ENCODE measurements around the gene SLC34A1.

Gene SLC34A1

GRCh38 chr5:177444106-177445051, 60.1 kb downstream of the SLC34A1 start:
- no peak overlapping the region for H3K4me3 ChIP-seq (ENCODE audit: low read depth, low read length)

GRCh38 chr5:177445052-177445916, 61.0 kb downstream of the SLC34A1 start:
- H3K4me3 ChIP-seq (ENCODE audit: low read depth, low read length): no peak overlapping the region

GRCh38 chr5:177445917-177446199, 61.6 kb downstream of the SLC34A1 start:
- peak overlapping the region; percentile 58 for H3K4me3 ChIP-seq (ENCODE audit: low read depth, low read length)

- peak within 1 kb of the TSS; percentile 58 for H3K4me3 ChIP-seq (ENCODE audit: low read depth, low read length)
These were observed 62.2 kb downstream of the SLC34A1 start, which contains the start of gene PRR7 for GRCh38 chr5:177446200-177447065. Gene PRR7, plus strand, starts transcription at chr5:177446814. Its CDS starts 8,254 bp downstream, at chr5:177455068.

- H3K4me3 ChIP-seq (ENCODE audit: low read depth, low read length): peak overlapping the region; percentile 58
These were observed 62.9 kb downstream of the SLC34A1 start for GRCh38 chr5:177447066-177447610.

GRCh38 chr5:177447611-177448243, 63.5 kb downstream of the SLC34A1 start:
- peak overlapping the region; percentile 2 for H3K4me3 ChIP-seq (ENCODE audit: low read depth, low read length)

Measured in iPS-11a (cell line).